Mesenchymal stem cell (in vitro differentiated cells and primary cell): ENCODE measurements around the gene PHF1.

ENCODE experiments used
- DNase-seq: peaks from one replicate; pipeline ENCODE4 v3.0.0-alpha.2; 2013
- H2AFZ ChIP-seq: one replicate; pipeline ENCODE4 v1.6.1; 2013; ENCODE audit warnings: low read depth, mild to moderate bottlenecking, control low read depth, inconsistent platforms, low read length, moderate library complexity
- H2AK5ac ChIP-seq: 2 replicates; pipeline ENCODE4 v1.6.1; 2013; ENCODE audit warnings: low read length, moderate library complexity, mild to moderate bottlenecking, inconsistent platforms; ENCODE audit not compliant: severe bottlenecking
- H2BK120ac ChIP-seq: one replicate; pipeline ENCODE4 v1.6.1; 2013; ENCODE audit warnings: low read depth, mild to moderate bottlenecking, inconsistent platforms, low read length, moderate library complexity
- H2BK12ac ChIP-seq, 2 experiments: one replicate each; pipeline ENCODE4 v1.6.1; 2013; ENCODE audit warnings: inconsistent platforms in 2 of 2, low read length in 2 of 2, mild to moderate bottlenecking in 2 of 2, moderate library complexity in 2 of 2, control low read depth in 1 of 2
- H2BK15ac ChIP-seq: one replicate; pipeline ENCODE4 v1.6.1; 2013; ENCODE audit warnings: mild to moderate bottlenecking, low read depth, inconsistent platforms; ENCODE audit not compliant: poor library complexity, severe bottlenecking
- H2BK5ac ChIP-seq: 2 replicates; pipeline ENCODE4 v1.6.1; 2013; ENCODE audit warnings: low read depth, mild to moderate bottlenecking, low read length, control low read depth, inconsistent platforms; ENCODE audit not compliant: poor library complexity, severe bottlenecking
- H3K14ac ChIP-seq, 2 experiments: one replicate each; pipeline ENCODE4 v1.6.1; 2013; ENCODE audit warnings: inconsistent platforms in 2 of 2, low read length in 2 of 2, control low read depth in 1 of 2, mild to moderate bottlenecking in 1 of 2, moderate library complexity in 1 of 2
- H3K18ac ChIP-seq, 2 experiments: one replicate each; pipeline ENCODE4 v1.6.1; 2013; ENCODE audit warnings: inconsistent platforms in 2 of 2, low read length in 2 of 2, control low read depth in 1 of 2, low read depth in 1 of 2, mild to moderate bottlenecking in 1 of 2
- H3K23ac ChIP-seq, 2 experiments: one replicate each; pipeline ENCODE4 v1.6.1; 2013; ENCODE audit warnings: inconsistent platforms in 2 of 2, low read length in 2 of 2, mild to moderate bottlenecking in 2 of 2, moderate library complexity in 2 of 2, control low read depth in 1 of 2
- H3K27ac ChIP-seq: 2 replicates; pipeline ENCODE4 v1.5.1; 2013; ENCODE audit warnings: mild to moderate bottlenecking, moderate library complexity, low read length, control low read depth, inconsistent platforms; ENCODE audit not compliant: poor library complexity, severe bottlenecking
- H3K27me3 ChIP-seq, 2 experiments: 2 replicates each; pipeline versions ENCODE4 v1.6.1 to v1.7.0; 2013; ENCODE audit warnings: low read length in 2 of 2, mild to moderate bottlenecking in 2 of 2, moderate library complexity in 2 of 2, control low read depth in 1 of 2, inconsistent platforms in 1 of 2; ENCODE audit not compliant: control insufficient read depth in 1 of 2, insufficient read depth in 1 of 2
- H3K36me3 ChIP-seq, 2 experiments: 2 replicates each; pipeline versions ENCODE4 v1.6.1 to v1.7.0; 2013; ENCODE audit warnings: low read length in 2 of 2, control low read depth in 1 of 2, inconsistent platforms in 1 of 2, low read depth in 1 of 2, mild to moderate bottlenecking in 1 of 2; ENCODE audit not compliant: insufficient read depth in 2 of 2, control insufficient read depth in 1 of 2
- H3K4ac ChIP-seq, 2 experiments: one replicate each; pipeline ENCODE4 v1.6.1; 2013; ENCODE audit warnings: inconsistent platforms in 2 of 2, low read length in 2 of 2, mild to moderate bottlenecking in 2 of 2, moderate library complexity in 2 of 2, control low read depth in 1 of 2, low read depth in 1 of 2
- H3K4me1 ChIP-seq: 2 replicates; pipeline ENCODE4 v1.6.1; 2013; ENCODE audit warnings: low read depth, low read length, control low read depth; ENCODE audit not compliant: control insufficient read depth, insufficient read depth
- H3K4me2 ChIP-seq: 2 replicates; pipeline ENCODE4 v1.6.1; 2013; ENCODE audit warnings: low read length, mild to moderate bottlenecking, inconsistent platforms; ENCODE audit not compliant: poor library complexity, severe bottlenecking
- H3K4me3 ChIP-seq, 2 experiments: 2 replicates each; pipeline versions ENCODE4 v1.5.1 to v1.7.0; 2013; ENCODE audit warnings: low read length in 2 of 2, mild to moderate bottlenecking in 2 of 2, control low read depth in 1 of 2, low read depth in 1 of 2; ENCODE audit not compliant: insufficient read depth in 1 of 2
- H3K79me1 ChIP-seq: replicated peaks from 2 replicates; pipeline ENCODE4 v1.6.1; 2013; ENCODE audit warnings: mild to moderate bottlenecking, control low read depth, low read length, inconsistent platforms; ENCODE audit not compliant: poor library complexity, severe bottlenecking
- H3K9ac ChIP-seq: 2 replicates; pipeline ENCODE4 v1.7.0; 2013; ENCODE audit warnings: mild to moderate bottlenecking, low read length, moderate library complexity
- H3K9me3 ChIP-seq: 2 replicates; pipeline ENCODE4 v1.7.0; 2013; ENCODE audit warnings: mild to moderate bottlenecking, low read length; ENCODE audit not compliant: control insufficient read depth
- H4K8ac ChIP-seq: one replicate; pipeline ENCODE4 v1.6.1; 2013; ENCODE audit warnings: inconsistent platforms, mild to moderate bottlenecking, low read length, moderate library complexity
- H4K91ac ChIP-seq: one replicate; pipeline ENCODE4 v1.6.1; 2013; ENCODE audit warnings: mild to moderate bottlenecking, low read length, inconsistent platforms
- WGBS: methylation state at CpG from one replicate; pipeline ENCODE4 v1.1.7; 2013; ENCODE audit warnings: mixed read lengths; 5-methylcytosine and 5-hydroxymethylcytosine counted together

The PHF1 gene

DNA sequence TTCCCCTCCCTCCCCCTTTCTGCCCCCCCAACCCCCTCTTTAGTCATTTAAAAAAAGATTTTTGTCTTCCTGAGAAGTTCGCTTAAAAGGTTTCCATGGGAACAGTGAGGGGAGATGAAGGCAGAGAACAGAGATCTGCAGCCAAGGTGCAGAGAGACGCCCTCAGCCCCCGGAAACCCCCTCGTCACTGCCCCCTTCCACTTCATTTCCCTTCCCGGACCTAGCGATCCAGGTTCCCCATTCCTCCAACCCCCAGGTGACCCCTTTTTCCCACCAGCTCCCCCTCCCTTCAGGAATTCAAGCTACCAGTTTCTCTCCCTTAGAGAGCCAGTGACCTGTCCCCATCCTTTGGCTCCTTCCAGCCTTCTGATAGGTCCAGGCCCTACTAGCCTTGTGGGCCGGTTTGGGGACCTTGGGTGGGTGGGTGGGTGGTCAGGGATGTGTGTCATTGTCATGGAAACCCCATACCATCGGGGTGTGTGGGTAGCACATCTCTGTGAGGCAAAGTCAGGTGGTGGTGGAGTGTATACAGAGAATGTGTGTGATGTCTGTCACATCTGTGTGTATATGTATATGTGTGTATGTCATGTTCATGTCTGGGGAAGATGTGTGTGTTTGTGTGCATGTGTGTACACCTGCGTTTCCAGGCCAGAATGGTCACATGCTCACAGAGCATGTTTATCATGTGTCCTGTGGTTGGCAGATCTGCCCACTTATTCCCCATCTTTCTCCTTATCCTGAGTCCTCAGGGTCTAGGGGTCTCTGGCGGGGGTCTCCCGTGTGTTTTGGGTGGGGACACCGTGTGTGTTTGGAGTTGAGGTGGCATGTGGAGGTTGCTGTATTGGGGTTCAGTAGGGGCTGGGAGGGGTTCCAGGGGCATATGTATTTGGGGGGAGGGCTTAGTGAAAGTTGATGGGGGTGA lies 16.0 kb downstream of the PHF1 start:
- Histone ChIP-seq H3K23ac (no peak overlapping the region), H3K4ac (peak overlapping the region in 1 of 2 experiments; percentile 32), H4K91ac (peak overlapping the region; percentile 46), H3K36me3 (peaks cover 12 to 32% of the 10 kb centered on the region in 2 experiments), H3K27me3 (no peaks in the 10 kb centered on the region), H2AFZ (no peak overlapping the region), H2BK5ac (no peak overlapping the region), H3K14ac (peak overlapping the region in 1 of 2 experiments; percentile 67), H3K9ac (peak overlapping the region; percentile 89), H3K4me3 (peak overlapping the region; percentile 71 to 83), H3K27ac (no peak overlapping the region), H3K18ac (peak overlapping the region in 1 of 2 experiments; percentile 89), H3K4me2 (peak overlapping the region; percentile 91), H2AK5ac (no peak overlapping the region), H2BK120ac (no peak overlapping the region), H2BK12ac (no peak overlapping the region), H3K9me3 (no peaks in the 10 kb centered on the region), H4K8ac (no peak overlapping the region), H3K79me1 (peaks cover 26% of the 10 kb centered on the region), H3K4me1 (peaks cover 45% of the 10 kb centered on the region), H2BK15ac (peak overlapping the region; percentile 20)
- DNase-seq: peak; percentile 43
- WGBS: 24% methylated on average over 11 of the region's 12 CpGs

DNA sequence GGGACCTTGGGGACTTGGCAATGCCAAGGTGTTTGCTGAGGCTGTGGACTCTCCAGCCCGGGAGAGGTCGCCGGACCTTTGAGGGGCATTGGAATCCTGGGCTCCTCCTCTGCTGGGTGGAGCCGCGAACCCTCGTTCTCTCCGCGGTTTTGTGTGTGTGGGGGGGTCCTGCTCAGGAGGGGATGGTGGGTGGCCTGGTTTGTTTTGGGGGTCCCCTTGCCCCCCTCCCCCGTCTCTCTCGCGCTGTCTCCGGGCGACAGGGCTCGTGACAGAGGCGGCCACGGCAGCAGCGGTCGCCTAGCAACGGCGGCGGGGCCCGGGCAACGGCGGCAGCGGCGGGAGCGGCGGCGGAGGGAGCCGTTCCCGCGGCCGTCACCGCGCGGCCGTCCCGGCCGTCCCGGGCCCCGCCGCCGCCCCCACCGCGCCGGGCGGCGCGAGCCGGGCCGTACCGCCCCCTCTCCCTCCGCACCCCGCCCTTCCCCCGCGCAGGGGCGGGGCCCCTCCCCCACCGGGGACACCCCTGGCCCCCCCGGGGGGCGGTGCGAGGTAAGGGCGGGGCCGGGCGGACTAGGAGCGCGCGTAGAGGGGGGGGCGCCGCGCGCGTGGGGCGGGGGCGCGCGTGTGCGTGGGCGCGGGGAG lies 16.9 kb downstream of the PHF1 start:
- peak; percentile 46 for DNase-seq
- H2AK5ac ChIP-seq: no peak overlapping the region
- 0% methylated on average over 8 of the region's 79 CpGs for WGBS
- H3K9me3 ChIP-seq: no peaks in the 10 kb centered on the region
- H3K27me3 ChIP-seq: no peaks in the 10 kb centered on the region
- peak overlapping the region; percentile 89 for H3K9ac ChIP-seq
- peak overlapping the region; percentile 80 for H2BK120ac ChIP-seq
- peak overlapping the region in 1 of 2 experiments; percentile 17 for H3K4ac ChIP-seq
- H3K4me3 ChIP-seq: peak overlapping the region; percentile 71 to 83
- H2BK12ac ChIP-seq: peak overlapping the region in 1 of 2 experiments; percentile 66
- H3K23ac ChIP-seq: no peak overlapping the region
- H4K91ac ChIP-seq: peak overlapping the region; percentile 46
- H3K18ac ChIP-seq: peak overlapping the region in 1 of 2 experiments; percentile 89
- H3K79me1 ChIP-seq: peaks cover 30% of the 10 kb centered on the region
- H3K14ac ChIP-seq: peak overlapping the region in 1 of 2 experiments; percentile 68
- H2BK15ac ChIP-seq: peak overlapping the region; percentile 20
- peak overlapping the region; percentile 85 for H2AFZ ChIP-seq
- no peak overlapping the region for H4K8ac ChIP-seq
- H3K36me3 ChIP-seq: peaks cover 16 to 30% of the 10 kb centered on the region in 2 experiments
- peak overlapping the region; percentile 91 for H3K4me2 ChIP-seq
- no peak overlapping the region for H3K27ac ChIP-seq
- no peak overlapping the region for H2BK5ac ChIP-seq
- peaks cover 54% of the 10 kb centered on the region for H3K4me1 ChIP-seq

DNA sequence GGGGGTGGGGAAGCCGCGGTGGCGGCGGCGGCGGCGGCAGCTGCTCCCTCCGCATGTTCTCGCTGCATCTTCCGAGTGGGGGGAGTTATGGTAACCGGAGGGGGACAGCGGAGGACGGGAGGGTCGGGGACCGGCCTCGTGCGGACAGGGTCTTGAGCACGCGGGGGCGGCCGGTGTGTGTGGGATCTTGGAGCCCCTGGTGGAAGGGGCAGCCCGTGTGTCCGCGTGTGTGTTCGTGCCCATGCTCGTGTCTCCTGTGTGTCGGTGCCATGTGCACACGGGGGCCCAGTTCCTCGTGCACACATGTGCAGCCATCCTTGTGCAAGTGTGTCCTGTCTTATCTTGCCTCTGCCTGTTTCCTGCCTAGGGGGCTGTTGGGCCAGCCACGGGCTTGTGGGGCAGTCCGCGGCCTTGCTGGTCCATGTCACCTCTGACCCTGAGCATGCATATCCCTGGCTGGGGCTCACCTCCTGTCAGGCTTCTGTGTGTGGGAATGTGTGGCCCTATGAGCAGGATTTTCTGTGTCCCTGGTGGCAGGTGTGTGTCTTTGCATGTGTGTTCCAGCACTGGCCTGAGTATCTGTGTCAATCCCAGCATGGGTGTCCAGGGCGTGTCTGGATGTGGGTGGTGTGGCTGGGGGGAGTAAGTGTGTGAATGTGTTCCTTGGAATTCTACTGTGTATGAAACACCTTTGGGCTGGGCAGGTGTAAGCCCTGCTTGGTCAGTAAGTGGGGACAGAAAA lies 17.6 kb downstream of the PHF1 start:
- Histone ChIP-seq H3K4me3 (peak overlapping the region; percentile 71 to 80), H3K9me3 (no peaks in the 10 kb centered on the region), H3K27ac (no peak overlapping the region), H2AFZ (no peak overlapping the region), H3K9ac (peak overlapping the region; percentile 60), H3K4ac (peak overlapping the region in 1 of 2 experiments; percentile 83), H3K18ac (peak overlapping the region; percentile 11 to 34), H2AK5ac (no peak overlapping the region), H3K27me3 (no peaks in the 10 kb centered on the region), H3K14ac (peak overlapping the region in 1 of 2 experiments; percentile 22), H4K8ac (no peak overlapping the region), H3K23ac (peak overlapping the region in 1 of 2 experiments; percentile 5), H2BK12ac (peak overlapping the region in 1 of 2 experiments; percentile 19), H3K36me3 (peaks cover 21 to 30% of the 10 kb centered on the region in 2 experiments), H3K79me1 (peaks cover 28% of the 10 kb centered on the region), H4K91ac (peak overlapping the region; percentile 23), H3K4me1 (peaks cover 60% of the 10 kb centered on the region), H2BK15ac (no peak overlapping the region), H2BK120ac (peak overlapping the region; percentile 80), H2BK5ac (no peak overlapping the region), H3K4me2 (peak overlapping the region; percentile 54)
- WGBS: 22% methylated on average over 23 of the region's 33 CpGs
- peak; percentile 65 for DNase-seq
